ENCODE data around the gene MYOM3.
"Not testable (repeated sequence)": the region's sequence is repeated elsewhere in the genome, so short reads cannot be mapped to it uniquely, and the experiment has no call there.

MYOM3 gene

GRCh38 chr1:24022581-24023361, 89.2 kb downstream of the MYOM3 start:
- DNase-seq = no peak

DNA sequence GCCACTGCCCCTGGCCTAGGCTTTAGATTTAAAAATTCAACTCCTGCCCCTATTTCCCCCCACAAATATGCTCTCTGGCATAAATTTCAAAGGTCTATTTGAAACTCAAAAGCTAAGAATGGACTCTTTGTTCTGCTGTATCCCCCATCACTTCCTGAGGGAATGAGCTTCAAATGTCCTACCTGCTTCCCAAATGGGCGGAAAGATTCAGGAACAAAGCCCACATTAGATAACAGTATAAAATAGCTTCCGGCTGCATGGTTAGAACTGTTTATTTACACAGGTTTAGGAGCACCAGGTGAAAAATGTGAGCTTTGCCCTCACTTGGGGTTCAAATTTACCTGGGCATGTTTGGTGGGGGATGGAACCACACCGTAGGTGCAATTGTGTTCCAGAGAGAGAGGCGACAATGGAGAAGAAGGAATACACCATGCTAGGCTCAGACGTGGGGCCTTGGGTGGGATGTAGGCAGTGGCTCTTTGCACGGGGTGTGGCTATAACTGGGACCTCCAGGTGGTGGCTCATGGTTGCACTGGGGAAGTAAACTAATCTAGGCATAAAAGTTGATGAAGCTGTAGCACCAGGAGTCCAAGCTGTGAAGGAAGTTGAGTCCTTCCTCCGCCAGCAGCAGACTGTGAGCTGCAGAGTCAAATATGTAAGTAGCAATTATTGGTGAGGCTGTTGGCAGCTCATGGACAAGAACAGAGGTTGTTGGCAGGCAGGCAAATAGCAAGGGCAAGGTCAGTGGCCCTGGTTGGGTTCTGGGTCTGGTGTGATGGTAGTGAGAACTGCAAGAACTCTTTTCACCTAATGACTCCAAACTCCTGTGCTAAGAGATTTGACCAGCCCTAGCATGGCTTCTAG, 90.3 kb downstream of the MYOM3 start:
- no peak for DNase-seq

- DNase-seq = no peak
These were observed 91.5 kb downstream of the MYOM3 start for GRCh38 chr1:24020470-24020869.

GRCh38 chr1:24020025-24020424, 91.9 kb downstream of the MYOM3 start:
- DNase-seq = no peak

- no peak for DNase-seq
These were observed 93.0 kb downstream of the MYOM3 start for GRCh38 chr1:24018611-24019580.

DNA sequence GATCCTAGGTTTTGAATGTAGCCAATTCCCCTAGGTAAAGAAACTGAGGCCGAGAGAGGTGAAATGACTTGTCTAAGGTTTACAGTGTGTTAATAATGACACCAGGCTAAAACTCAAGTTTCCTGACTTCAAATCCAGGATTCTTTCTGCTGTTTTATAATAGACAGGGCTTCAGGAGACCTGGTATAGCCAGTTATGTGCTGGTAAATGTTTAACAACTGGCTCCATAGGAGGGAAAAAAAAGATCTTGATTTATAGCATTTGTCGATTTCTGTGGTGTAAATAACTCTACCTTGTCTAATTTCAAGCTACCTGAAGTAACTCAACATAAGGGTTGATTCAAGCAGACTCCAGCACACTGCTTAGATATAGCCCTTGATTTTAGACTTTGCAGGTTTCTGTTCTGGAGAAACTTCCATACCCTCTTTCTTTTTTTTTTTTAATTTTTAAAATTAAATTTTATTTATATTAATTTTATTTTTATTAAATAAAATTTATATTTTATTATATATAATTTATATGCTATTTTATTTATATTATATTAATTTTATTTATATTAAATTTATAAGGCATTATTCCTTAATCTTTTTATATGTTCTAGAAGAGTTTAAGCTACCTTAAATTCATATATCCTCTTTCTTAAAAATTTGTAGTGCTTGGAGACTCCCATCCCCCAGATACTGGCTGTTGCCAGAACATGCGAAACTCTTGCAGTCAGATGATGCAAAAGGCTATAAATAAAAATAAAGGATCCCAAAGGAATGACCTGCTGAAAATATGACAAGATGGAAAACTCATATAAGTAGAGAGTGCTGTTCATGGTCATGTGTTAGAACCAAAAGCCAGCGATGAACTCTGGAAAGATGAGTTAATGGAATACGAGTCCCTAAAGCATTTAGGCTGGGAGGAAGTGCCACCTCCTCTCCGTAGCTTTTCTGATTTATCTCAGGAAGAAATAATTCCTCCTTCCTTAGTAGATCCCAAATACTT, 96.4 kb downstream of the MYOM3 start:
- no peak for DNase-seq

GRCh38 chr1:24012878-24013277, 99.1 kb downstream of the MYOM3 start:
- DNase-seq = not testable (repeated sequence)

GRCh38 chr1:24010650-24011049, 101.3 kb downstream of the MYOM3 start:
- no peak for DNase-seq

DNA sequence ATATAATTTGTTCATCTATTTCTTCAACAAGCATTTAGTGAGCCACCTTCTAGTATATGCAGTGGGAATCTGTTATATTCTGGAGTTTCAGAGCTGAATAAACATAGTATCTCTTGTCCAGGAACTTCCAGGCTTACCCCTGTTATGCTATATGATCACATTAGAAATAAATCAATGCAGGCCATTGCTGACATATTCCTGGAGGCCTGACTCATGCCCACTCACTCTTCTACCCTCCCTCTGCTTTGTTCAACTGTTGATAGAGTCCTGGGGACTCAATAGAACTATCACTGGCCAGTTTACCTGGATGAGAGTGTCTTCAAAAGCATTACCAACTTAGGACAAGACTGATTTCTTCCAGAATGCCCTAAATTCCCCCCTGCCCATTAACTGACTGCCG, 102.5 kb downstream of the MYOM3 start:
- DNase-seq = no peak

DNA sequence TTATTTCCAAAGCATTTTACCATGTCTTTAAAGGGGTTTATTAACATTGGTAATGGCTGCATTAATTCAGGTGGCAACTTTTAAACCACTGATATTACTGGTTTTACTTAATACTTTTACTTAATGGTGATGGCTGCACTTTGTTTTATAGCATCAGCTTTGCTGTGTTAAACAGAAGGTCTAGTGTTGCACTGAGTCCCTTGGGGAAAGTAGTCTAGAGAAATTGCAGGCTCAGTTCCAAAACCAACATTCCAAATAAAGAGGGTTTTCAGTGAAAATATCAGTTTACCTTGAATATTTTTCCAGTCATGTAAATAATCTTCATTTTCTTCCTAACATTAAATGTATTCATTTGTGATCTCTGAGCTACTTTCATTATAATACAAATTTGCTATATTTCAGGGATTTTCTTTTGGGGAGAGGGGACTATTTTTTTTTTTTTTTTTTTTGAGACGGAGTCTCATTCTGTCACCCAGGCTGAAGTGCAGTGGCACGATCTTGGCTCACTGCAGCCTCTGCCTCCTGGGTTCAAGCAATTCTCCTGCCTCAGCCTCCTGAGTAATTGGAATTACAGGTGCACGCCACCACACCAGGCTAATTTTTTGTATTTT, 103.3 kb downstream of the MYOM3 start:
- DNase-seq = not testable (repeated sequence)

DNA sequence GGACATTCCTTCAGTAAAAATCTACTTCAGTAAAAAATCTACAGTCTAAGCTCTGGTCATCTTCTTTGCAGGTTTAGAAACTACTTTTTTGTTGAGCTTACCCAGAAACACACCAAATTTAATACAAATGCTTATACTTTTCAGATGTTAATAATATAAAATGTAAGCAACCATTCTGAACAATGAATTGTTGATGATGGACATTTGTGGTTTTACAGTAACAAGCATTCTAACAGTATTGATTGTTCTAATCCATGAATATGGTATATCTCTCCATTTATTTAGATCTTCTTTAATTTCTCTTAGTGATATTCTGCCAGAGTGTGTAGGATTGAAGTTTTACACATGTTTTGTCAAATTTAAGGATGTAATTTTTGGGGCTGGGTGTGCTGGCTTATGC, 104.9 kb downstream of the MYOM3 start:
- no peak for DNase-seq
